H1 (cell line): Measurements from ENCODE around the gene TXNL4A. TPM values are rescaled to one million over a fixed set of nuclear protein-coding genes. Genes with fewer than 3 reads are reported as not detected.

ENCODE experiments used
- CTCF ChIA-PET: fragments of 300-600 bp; sonication (Branson Sonifier 250); formaldehyde crosslinking; loops from one replicate; lab custom pipeline; 2021; ENCODE audit not compliant: partially characterized antibody; lab: Charles Lee
- POLR2A ChIA-PET: fragments of 300-600 bp; sonication (Branson Sonifier 250); formaldehyde crosslinking; loops from one replicate; lab custom pipeline; 2021; ENCODE audit warnings: inconsistent platforms; ENCODE audit not compliant: partially characterized antibody; lab: Charles Lee
- DNase-seq, 2 experiments: peaks; one replicate each; pipeline versions ENCODE4 v3.0.0 to v3.0.0-alpha.2; 2010 to 2022; ENCODE audit warnings: low spot score in 2 of 2, low read depth in 1 of 2, mixed read lengths in 1 of 2
- FAIRE-seq: peaks from 2 replicates; lab custom pipeline; 2011; peaks lifted over from hg19 to GRCh38; lab: Jason Lieb, UNC
- H2AFZ ChIP-seq: 2 replicates; pipeline ENCODE4 v1.8.1; 2012; ENCODE audit warnings: low read length, inconsistent platforms
- H2AK5ac ChIP-seq: 2 replicates; pipeline ENCODE4 v1.6.1; 2013; ENCODE audit warnings: low read depth, low read length
- H2BK120ac ChIP-seq: replicated peaks from 2 replicates; pipeline ENCODE3; 2013; ENCODE audit warnings: low read depth, low read length, inconsistent platforms
- H2BK12ac ChIP-seq: 2 replicates; pipeline ENCODE4 v1.6.1; 2013; ENCODE audit warnings: low read depth, low read length
- H2BK15ac ChIP-seq: 2 replicates; pipeline ENCODE4 v1.6.1; 2013; ENCODE audit warnings: low read length
- H2BK20ac ChIP-seq: 2 replicates; pipeline ENCODE4 v1.6.1; 2013; ENCODE audit warnings: low read length
- H2BK5ac ChIP-seq: 2 replicates; pipeline ENCODE4 v1.6.1; 2013; ENCODE audit warnings: low read depth, low read length
- H3K14ac ChIP-seq: 2 replicates; pipeline ENCODE4 v1.6.1; 2013; ENCODE audit warnings: inconsistent platforms; ENCODE audit not compliant: insufficient read length
- H3K18ac ChIP-seq: 2 replicates; pipeline ENCODE4 v1.6.1; 2013; ENCODE audit warnings: low read length; ENCODE audit errors: extremely low read depth
- H3K23ac ChIP-seq: 2 replicates; pipeline ENCODE4 v1.6.1; 2013; ENCODE audit warnings: inconsistent platforms; ENCODE audit not compliant: insufficient read length
- H3K23me2 ChIP-seq: 2 replicates; pipeline ENCODE4 v1.6.1; 2013; ENCODE audit warnings: low read depth, low read length
- H3K27ac ChIP-seq: 2 replicates; pipeline ENCODE4 v1.6.1; 2011; ENCODE audit warnings: low read depth, low read length, inconsistent platforms
- H3K27me3 ChIP-seq, 4 experiments: replicated peaks in 1 of 4; 1 replicate in 1 of 4; 2 replicates in 3 of 4; pipeline versions ENCODE4 v1.6.1 to v1.8.1; 2011 to 2013; ENCODE audit warnings: low read length in 3 of 4, mild to moderate bottlenecking in 3 of 4, inconsistent platforms in 2 of 4, mixed read lengths in 2 of 4, moderate library complexity in 1 of 4; ENCODE audit not compliant: control insufficient read depth in 3 of 4, insufficient read depth in 3 of 4; ENCODE audit errors: extremely low read depth in 1 of 4
- H3K36me3 ChIP-seq, 4 experiments: 2 replicates each; pipeline versions ENCODE4 v1.6.1 to v1.8.1; 2011 to 2013; ENCODE audit warnings: mild to moderate bottlenecking in 4 of 4, low read length in 3 of 4, moderate library complexity in 2 of 4, control low read depth in 1 of 4, inconsistent platforms in 1 of 4; ENCODE audit not compliant: insufficient read depth in 4 of 4, control insufficient read depth in 2 of 4
- H3K4ac ChIP-seq: replicated peaks from 2 replicates; pipeline ENCODE3; 2013; ENCODE audit warnings: low read length, low read depth, mixed read lengths, inconsistent platforms; ENCODE audit not compliant: insufficient read length
- H3K4me1 ChIP-seq, 4 experiments: replicated peaks in 1 of 4; 1 replicate in 1 of 4; 2 replicates in 3 of 4; pipeline versions ENCODE4 v1.6.1 to v1.8.1; 2011 to 2013; ENCODE audit warnings: low read length in 3 of 4, inconsistent platforms in 2 of 4, mixed read lengths in 1 of 4; ENCODE audit not compliant: insufficient read depth in 4 of 4, control insufficient read depth in 3 of 4
- H3K4me2 ChIP-seq, 2 experiments: 2 replicates each; pipeline versions ENCODE4 v1.6.1 to v1.8.1; 2011 to 2013; ENCODE audit warnings: low read depth in 2 of 2, low read length in 2 of 2, control low read depth in 1 of 2, inconsistent platforms in 1 of 2, mild to moderate bottlenecking in 1 of 2; ENCODE audit not compliant: insufficient read depth in 1 of 2
- H3K4me3 ChIP-seq, 4 experiments: fragments of 200-600, 300-600 bp in 1 of 4; sonication (generic), shearing (Covaris generic), sonication (Bioruptor Twin) in 1 of 4; 2 replicates each; pipeline versions ENCODE4 v1.5.1 to v1.8.1; 2011 to 2016; ENCODE audit warnings: low read length in 4 of 4, low read depth in 3 of 4, control low read depth in 2 of 4, inconsistent platforms in 2 of 4, mild to moderate bottlenecking in 2 of 4, mixed read lengths in 1 of 4, moderate library complexity in 1 of 4; ENCODE audit not compliant: insufficient read depth in 2 of 4; ENCODE audit errors: extremely low read depth in 1 of 4
- H3K56ac ChIP-seq: replicated peaks from 2 replicates; pipeline ENCODE3; 2013; ENCODE audit warnings: low read depth, mild to moderate bottlenecking, mixed read lengths, low read length, inconsistent platforms; ENCODE audit not compliant: insufficient read length
- H3K79me1 ChIP-seq: 2 replicates; pipeline ENCODE4 v1.6.1; 2013; ENCODE audit warnings: low read depth, low read length, control low read depth
- H3K79me2 ChIP-seq, 2 experiments: 2 replicates each; pipeline versions ENCODE4 v1.6.1 to v1.8.1; 2012 to 2013; ENCODE audit warnings: low read length in 2 of 2, mild to moderate bottlenecking in 2 of 2, inconsistent platforms in 1 of 2; ENCODE audit not compliant: insufficient read depth in 2 of 2, control insufficient read depth in 1 of 2
- H3K9ac ChIP-seq, 4 experiments: replicated peaks in 1 of 4; 1 replicate in 1 of 4; 2 replicates in 3 of 4; pipeline versions ENCODE4 v1.6.1 to v1.8.1; 2011 to 2013; ENCODE audit warnings: low read depth in 3 of 4, low read length in 3 of 4, control low read depth in 2 of 4, mild to moderate bottlenecking in 2 of 4, moderate library complexity in 2 of 4, inconsistent platforms in 1 of 4; ENCODE audit errors: extremely low read depth in 1 of 4
- H3K9me3 ChIP-seq, 2 experiments: 2 replicates each; pipeline versions ENCODE4 v1.6.1 to v1.8.1; 2012 to 2013; ENCODE audit warnings: mild to moderate bottlenecking in 2 of 2, moderate library complexity in 2 of 2, control low read depth in 1 of 2, inconsistent platforms in 1 of 2, low read depth in 1 of 2, low read length in 1 of 2, mixed read lengths in 1 of 2; ENCODE audit not compliant: insufficient read depth in 2 of 2
- H4K20me1 ChIP-seq, 2 experiments: replicated peaks in 1 of 2; 2 replicates each; pipeline versions ENCODE3 to v1.8.1; 2011 to 2013; ENCODE audit warnings: inconsistent platforms in 2 of 2, low read length in 2 of 2, mild to moderate bottlenecking in 1 of 2; ENCODE audit not compliant: insufficient read depth in 2 of 2, control insufficient read depth in 1 of 2
- H4K5ac ChIP-seq: 2 replicates; pipeline ENCODE4 v1.6.1; 2013; ENCODE audit warnings: low read length, low read depth, mixed read lengths, inconsistent platforms; ENCODE audit not compliant: insufficient read length
- H4K8ac ChIP-seq: 2 replicates; pipeline ENCODE4 v1.8.0; 2013; ENCODE audit warnings: mild to moderate bottlenecking, moderate library complexity, low read length, inconsistent platforms; ENCODE audit not compliant: insufficient read depth; ENCODE audit errors: extremely low read depth
- H4K91ac ChIP-seq: replicated peaks from 2 replicates; pipeline ENCODE3; 2013; ENCODE audit warnings: low read length, mixed read lengths, inconsistent platforms; ENCODE audit not compliant: insufficient read length
- EZH2 ChIP-seq: fragments of 200-600 bp; sonication (generic); IDR thresholded peaks from 2 replicates; pipeline ENCODE4 v1.7.1; 2012; ENCODE audit warnings: low read depth, mild to moderate bottlenecking, moderate library complexity, low read length, inconsistent platforms; ENCODE audit not compliant: severe bottlenecking
- WGBS, 2 experiments: shearing (Covaris generic) in 1 of 2; methylation state at CpG; one replicate each; pipeline versions ENCODE4 v1.1.6 to v1.1.7; 2013 to 2015; ENCODE audit warnings: low lambda C conversion rate in 2 of 2, mixed read lengths in 2 of 2, inconsistent platforms in 1 of 2, low coverage in 1 of 2, missing lambda C conversion rate in 1 of 2; ENCODE audit not compliant: insufficient replicate concordance in 2 of 2, insufficient coverage in 1 of 2, insufficient read length in 1 of 2; ENCODE audit errors: extremely low coverage in 1 of 2, missing lambda C conversion rate in 1 of 2; 5-methylcytosine and 5-hydroxymethylcytosine counted together
- polyA plus RNA-seq, 7 experiments: library from polyadenylated mRNA; depleted of rRNA in 3 of 7; stranded (reverse) in 5 of 7; unstranded in 2 of 7; fragments of >200 nt in 5 of 7; fragments of 200-250 nt in 2 of 7; gene quantifications; 1 replicate in 5 of 7; 2 replicates in 1 of 7; 4 replicates in 1 of 7; pipeline versions ENCODE4 v1.2.1 to v1.2.3, GENCODE V29; 2011 to 2013; ENCODE audit warnings: missing spikeins in 2 of 7, mixed read lengths in 2 of 7
- total RNA-seq: library from RNA; stranded (reverse); fragmentation: NEBNext Ultra II Directional; extraction: Animal tissue kit (Norgen Biotek cat#: 25700); gene quantifications from 2 replicates; pipeline ENCODE4 v1.2.1, GENCODE V29; 2021

TXNL4A gene
- total and polyA plus RNA-seq, 2 of the 8 experiments (the other 6 are each of a cell fraction or from before 2014, with no cell fraction given), result 169 to 181 TPM

GRCh38 chr18:79931475-79931874 lies 56.9 kb downstream of the TXNL4A start:
- no peak overlapping the region for H3K4me3 ChIP-seq
- H3K4ac ChIP-seq, result no peak overlapping the region
- CTCF ChIA-PET, result interaction anchor here (1.4 kb wide), 1 partner anchor 20 kb away, joined by 4 read pairs; the partner anchor contains the start of gene SLC66A2
- H3K14ac ChIP-seq, result no peak overlapping the region
- no peak overlapping the region for H3K4me2 ChIP-seq
- no peak overlapping the region for H4K5ac ChIP-seq
- no peak overlapping the region for H3K27ac ChIP-seq
- no peak for FAIRE-seq
- H3K4me1 ChIP-seq, result no peaks in the 10 kb centered on the region; a peak in 1 of 7 replicates
- H4K91ac ChIP-seq, result no peak overlapping the region
- peaks cover 0 to 2% of the 10 kb centered on the region in 2 experiments for H4K20me1 ChIP-seq
- H2AK5ac ChIP-seq, result no peak overlapping the region
- no peak for TF ChIP-seq EZH2
- H2BK15ac ChIP-seq, result no peak overlapping the region
- POLR2A ChIA-PET, result no interaction called here
- H3K9me3 ChIP-seq, result peaks cover 3 to 14% of the 10 kb centered on the region in 2 experiments; a peak in 2 of 4 replicates
- no peak overlapping the region for H2BK20ac ChIP-seq
- no peak overlapping the region for H3K18ac ChIP-seq
- no peak overlapping the region for H2BK12ac ChIP-seq
- H3K79me1 ChIP-seq, result peaks cover 3% of the 10 kb centered on the region; the same call in 1 of the 2 replicates
- H2BK120ac ChIP-seq, result no peak overlapping the region
- DNase-seq, result no peak
- no peaks in the 10 kb centered on the region for H3K23me2 ChIP-seq
- H4K8ac ChIP-seq, result no peak overlapping the region
- H2BK5ac ChIP-seq, result no peak overlapping the region
- no peaks in the 10 kb centered on the region; a peak in 1 of 8 replicates for H3K36me3 ChIP-seq
- H3K9ac ChIP-seq, result no peak overlapping the region
- H3K27me3 ChIP-seq, result no peaks in the 10 kb centered on the region
- 85% methylated on average over 2 of the region's 2 CpGs; no CpG with 5 or more reads in 1 of the 2 experiments for WGBS, 2 experiments
- no peak overlapping the region for H3K56ac ChIP-seq
- peaks cover 3 to 8% of the 10 kb centered on the region in 2 experiments; a peak in 2 of 4 replicates for H3K79me2 ChIP-seq
- H2AFZ ChIP-seq, result no peak overlapping the region
- no peak overlapping the region for H3K23ac ChIP-seq
